ENCODE measurements around the gene MASP1. TPM values are rescaled to one million over a fixed set of nuclear protein-coding genes. Genes with fewer than 3 reads are reported as not detected.

Gene MASP1
- total and polyA plus RNA-seq, 8 donors: 0.42 to 8.0 (median 6.2) TPM

DNA sequence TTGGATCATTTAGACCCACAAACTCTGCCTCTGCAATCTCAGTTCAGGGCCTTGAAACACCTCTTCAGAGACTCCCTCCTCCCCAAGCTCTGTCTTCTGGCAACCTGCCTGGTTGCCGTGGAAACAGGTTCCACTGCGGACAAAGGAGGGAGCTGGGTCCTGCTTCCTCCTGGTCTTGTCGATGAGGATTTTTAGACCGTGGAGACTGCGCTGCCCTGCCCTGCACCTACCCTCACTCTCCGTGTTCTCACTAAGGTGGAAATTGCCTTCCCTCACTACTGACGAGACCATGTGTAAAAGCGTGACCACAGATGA lies 94.2 kb downstream of the MASP1 start, which contains the start of gene RTP1:
Gene RTP1, plus strand, starts transcription at position 152 of the 315 bp plus-strand sequence. Its CDS starts 30 bp downstream, at position 182.
- Histone ChIP-seq H3K27ac (no peak within 1 kb of the TSS), H3K27me3 (peaks cover 0 to 4% of the 10 kb centered on the region in 2 donors), H3K36me3 (no peaks in the 10 kb centered on the region), H3K9me3 (no peaks in the 10 kb centered on the region), H3K4me3 (no peak within 1 kb of the TSS), H3K4me1 (no peaks in the 10 kb centered on the region)
- no peak for DNase-seq
- no peak for ATAC-seq
- TF ChIP-seq, protein P1, sequence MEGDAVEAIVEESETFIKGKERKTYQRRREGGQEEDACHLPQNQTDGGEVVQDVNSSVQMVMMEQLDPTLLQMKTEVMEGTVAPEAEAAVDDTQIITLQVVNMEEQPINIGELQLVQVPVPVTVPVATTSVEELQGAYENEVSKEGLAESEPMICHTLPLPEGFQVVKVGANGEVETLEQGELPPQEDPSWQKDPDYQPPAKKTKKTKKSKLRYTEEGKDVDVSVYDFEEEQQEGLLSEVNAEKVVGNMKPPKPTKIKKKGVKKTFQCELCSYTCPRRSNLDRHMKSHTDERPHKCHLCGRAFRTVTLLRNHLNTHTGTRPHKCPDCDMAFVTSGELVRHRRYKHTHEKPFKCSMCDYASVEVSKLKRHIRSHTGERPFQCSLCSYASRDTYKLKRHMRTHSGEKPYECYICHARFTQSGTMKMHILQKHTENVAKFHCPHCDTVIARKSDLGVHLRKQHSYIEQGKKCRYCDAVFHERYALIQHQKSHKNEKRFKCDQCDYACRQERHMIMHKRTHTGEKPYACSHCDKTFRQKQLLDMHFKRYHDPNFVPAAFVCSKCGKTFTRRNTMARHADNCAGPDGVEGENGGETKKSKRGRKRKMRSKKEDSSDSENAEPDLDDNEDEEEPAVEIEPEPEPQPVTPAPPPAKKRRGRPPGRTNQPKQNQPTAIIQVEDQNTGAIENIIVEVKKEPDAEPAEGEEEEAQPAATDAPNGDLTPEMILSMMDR (IDR thresholded peaks at IDR 0.05): no peak
- intact Hi-C loops (cut with DNase I): no loop called here

DNA sequence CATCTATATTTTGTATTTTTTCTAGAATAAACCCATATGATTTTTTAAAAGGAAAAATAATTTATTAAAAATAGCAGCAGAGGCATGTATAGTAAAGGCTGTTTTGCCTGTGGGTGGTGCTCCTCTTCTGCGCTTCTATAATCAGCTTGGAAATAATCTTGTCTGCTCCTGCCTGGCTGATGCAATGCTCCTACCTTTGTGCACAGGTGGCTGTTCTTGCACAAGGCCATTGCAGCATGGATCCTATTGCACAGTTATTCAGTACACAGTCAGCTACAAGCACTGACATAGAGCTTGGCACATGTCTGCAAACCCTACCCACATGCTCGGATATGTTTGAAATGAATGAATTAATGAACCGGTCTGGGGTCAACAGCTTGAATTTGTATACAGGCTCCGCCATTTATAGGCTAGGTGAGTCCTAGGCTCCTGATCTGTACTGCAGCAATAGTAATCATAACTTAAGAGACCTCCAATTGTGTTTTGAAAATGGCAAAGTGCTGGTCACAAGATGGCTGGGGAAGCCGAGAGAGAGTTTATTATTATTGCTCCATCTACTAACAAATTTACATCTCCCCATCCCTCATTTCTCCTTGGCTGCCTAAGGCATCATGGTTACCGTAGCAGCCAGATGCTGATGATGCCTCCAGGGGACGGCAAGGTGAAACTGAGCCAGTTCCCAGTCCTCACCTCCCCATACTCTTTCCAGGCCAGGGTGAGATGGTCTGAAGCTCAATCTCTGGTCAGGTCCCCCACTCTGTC lies 94.8 kb downstream of the MASP1 start:
- Histone ChIP-seq H3K4me1 (no peaks in the 10 kb centered on the region), H3K27ac (no peak overlapping the region), H3K9me3 (no peaks in the 10 kb centered on the region), H3K27me3 (peaks cover 0 to 4% of the 10 kb centered on the region in 2 donors), H3K4me3 (no peak overlapping the region), H3K36me3 (no peaks in the 10 kb centered on the region)
- intact Hi-C loops (cut with DNase I): no loop called here
- ATAC-seq (no peak), DNase-seq (no peak)
- TF ChIP-seq, protein P1 (IDR thresholded peaks at IDR 0.05): no peak

DNA sequence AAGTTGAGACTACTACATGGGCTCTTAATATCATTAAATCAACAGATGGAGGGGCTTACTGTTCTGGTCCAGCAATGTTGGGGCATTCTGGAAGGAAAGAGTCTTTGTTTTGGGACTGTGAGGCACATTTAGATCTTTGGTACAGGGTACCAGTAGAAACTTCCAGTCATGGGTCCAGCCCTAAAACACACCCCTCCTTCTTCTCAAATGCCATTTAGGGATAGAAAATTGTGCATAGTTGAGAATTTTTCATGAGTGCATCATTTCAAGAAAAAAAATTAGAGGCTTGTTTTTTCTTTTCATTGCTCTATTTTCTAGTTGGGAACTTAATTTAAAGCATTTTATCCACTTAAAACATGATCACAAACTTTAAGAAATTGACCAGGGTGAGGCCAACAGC lies 98.4 kb downstream of the MASP1 start:
- Histone ChIP-seq H3K4me1 (no peaks in the 10 kb centered on the region), H3K27me3 (peaks cover 0 to 4% of the 10 kb centered on the region in 2 donors), H3K36me3 (no peaks in the 10 kb centered on the region), H3K4me3 (no peak overlapping the region), H3K9me3 (no peaks in the 10 kb centered on the region), H3K27ac (no peak overlapping the region)
- TF ChIP-seq, protein P1 (IDR thresholded peaks at IDR 0.05): no peak
- ATAC-seq (no peak), DNase-seq (no peak)
- intact Hi-C loops (cut with DNase I): no loop called here

DNA sequence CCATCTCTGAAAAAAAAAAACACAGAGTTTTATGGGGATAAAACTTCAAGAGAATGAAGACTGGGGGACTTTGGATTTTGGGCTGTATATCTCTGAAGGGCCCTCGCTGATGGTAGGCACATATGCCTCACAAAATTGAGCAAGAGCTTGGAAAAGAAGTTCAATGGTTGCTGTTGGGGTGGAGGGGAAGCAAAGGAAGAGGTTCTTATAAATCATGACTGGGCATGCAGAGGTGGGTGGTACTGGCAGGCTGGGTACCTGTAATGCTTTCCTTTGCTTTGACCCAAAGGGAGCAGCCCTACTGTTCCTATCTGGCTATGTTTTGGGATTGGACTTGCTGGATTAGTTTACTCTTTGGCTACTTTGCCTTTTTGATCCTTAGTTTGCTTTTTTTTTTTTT lies 100.3 kb downstream of the MASP1 start:
- Histone ChIP-seq H3K9me3 (no peaks in the 10 kb centered on the region), H3K27me3 (peaks cover 0 to 4% of the 10 kb centered on the region in 2 donors), H3K4me3 (no peak overlapping the region), H3K27ac (no peak overlapping the region), H3K36me3 (no peaks in the 10 kb centered on the region), H3K4me1 (no peaks in the 10 kb centered on the region)
- TF ChIP-seq, protein P1 (IDR thresholded peaks at IDR 0.05): no peak
- intact Hi-C loops (cut with DNase I): no loop called here
- no peak for DNase-seq
- no peak for ATAC-seq

DNA sequence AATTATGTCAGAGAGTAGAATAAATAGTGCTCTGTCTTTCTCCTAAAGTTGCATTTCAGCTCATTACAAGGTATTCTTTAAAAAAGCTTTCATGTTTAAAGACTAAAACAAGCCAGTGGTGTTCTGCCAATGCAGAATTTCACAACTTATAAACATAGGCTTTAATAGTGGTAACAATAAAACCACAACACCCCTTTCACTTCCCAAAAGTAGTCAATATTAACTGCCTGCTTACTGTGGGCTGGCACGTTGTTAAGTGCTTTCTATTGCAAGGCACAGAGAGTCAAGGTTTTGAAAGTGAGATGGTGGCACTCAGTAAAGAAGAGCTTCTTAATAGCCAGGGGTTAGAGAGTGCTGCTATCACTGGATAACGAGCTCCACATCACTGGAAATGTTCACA lies 102.6 kb downstream of the MASP1 start:
- H3K9me3 ChIP-seq: no peaks in the 10 kb centered on the region
- H3K4me3 ChIP-seq: no peak overlapping the region
- TF ChIP-seq, protein P1 (IDR thresholded peaks at IDR 0.05): no peak
- DNase-seq (no peak), ATAC-seq (no peak)
- no peak overlapping the region for H3K27ac ChIP-seq
- peaks cover 0 to 2% of the 10 kb centered on the region in 2 donors for H3K27me3 ChIP-seq
- no peaks in the 10 kb centered on the region for H3K4me1 ChIP-seq
- H3K36me3 ChIP-seq: no peaks in the 10 kb centered on the region
- intact Hi-C loops (cut with DNase I): no loop called here

Data from left lung (tissue), 10 donors.